HCT116 (cell line): ENCODE data around the gene A3GALT2. TPM values are rescaled to one million over a fixed set of nuclear protein-coding genes. Genes with fewer than 3 reads are reported as not detected.

ENCODE experiments used
- ATAC-seq: fragments of 200-7000 bp; cut with Tn5 transposase; 2 replicates; pipeline ENCODE4 v1.9.1; 2020; ENCODE audit warnings: mild to moderate bottlenecking, moderate library complexity
- BruUV-seq: library from RNA; stranded (reverse); fragments of 400-500 nt; replicated peaks from 2 replicates; lab custom pipeline; 2021; lab: Mats Ljungman, UMichigan
- CTCF ChIA-PET: fragments of 300-600 bp; sonication (Branson Sonifier 250); formaldehyde crosslinking; loops from one replicate; lab custom pipeline; 2021; ENCODE audit warnings: antibody characterized with exemption; lab: Charles Lee
- POLR2A ChIA-PET: fragments of 300-600, 350-600 bp; sonication (Branson Sonifier 250); formaldehyde crosslinking; loops from one replicate; lab custom pipeline; 2021; ENCODE audit warnings: antibody characterized with exemption; lab: Charles Lee
- RAD21 ChIA-PET, 2 experiments: fragments of 300-600 bp; sonication (Branson Sonifier 250); formaldehyde crosslinking; loops; one replicate each; lab custom pipeline; 2023; ENCODE audit warnings: low total read pairs in 2 of 2; ENCODE audit not compliant: uncharacterized antibody in 2 of 2, unreplicated experiment in 2 of 2, low non-redundant PET in 1 of 2; lab: Charles Lee
- DNase-seq: peaks from one replicate; pipeline ENCODE4 v3.0.0-alpha.2; 2010; ENCODE audit warnings: low read depth, low spot score
- H2AFZ ChIP-seq: fragments of 200-600 bp; shearing (Covaris generic), sonication (generic); 2 replicates; pipeline ENCODE4 v1.6.1; 2017; ENCODE audit warnings: low read depth, mixed run types, mixed read lengths, antibody characterized with exemption, low read length; ENCODE audit not compliant: poor library complexity, severe bottlenecking
- H3K27ac ChIP-seq: 2 replicates; pipeline ENCODE4 v1.5.1; 2012; ENCODE audit warnings: low read depth, low read length
- H3K27me3 ChIP-seq: fragments of 200-600 bp; sonication (generic); 2 replicates; pipeline ENCODE4 v1.6.1; 2016; ENCODE audit warnings: mixed run types, low read length, mixed read lengths; ENCODE audit not compliant: insufficient read depth
- H3K36me3 ChIP-seq, 2 experiments: fragments of 200-500 bp in 1 of 2; fragments of 200-600 bp in 1 of 2; sonication (Bioruptor generic) in 1 of 2; sonication (generic) in 1 of 2; 2 replicates each; pipeline versions ENCODE4 v1.5.1 to v1.6.1; 2014 to 2016; ENCODE audit warnings: low read length in 2 of 2, inconsistent platforms in 1 of 2, mixed read lengths in 1 of 2, mixed run types in 1 of 2; ENCODE audit not compliant: insufficient read depth in 2 of 2, control insufficient read depth in 1 of 2
- H3K4me1 ChIP-seq, 2 experiments: fragments of 200-600 bp in 1 of 2; sonication (generic) in 1 of 2; 2 replicates each; pipeline versions ENCODE4 v1.5.1 to v1.6.1; 2012 to 2017; ENCODE audit warnings: low read length in 2 of 2, inconsistent platforms in 1 of 2, mild to moderate bottlenecking in 1 of 2, mixed read lengths in 1 of 2, mixed run types in 1 of 2, moderate library complexity in 1 of 2; ENCODE audit not compliant: insufficient read depth in 2 of 2, control insufficient read depth in 1 of 2
- H3K4me2 ChIP-seq: fragments of 200-600 bp; sonication (generic); 2 replicates; pipeline ENCODE4 v1.6.1; 2017; ENCODE audit warnings: mixed run types, low read length, mixed read lengths
- H3K4me3 ChIP-seq, 2 experiments: fragments of 200-600 bp in 1 of 2; sonication (generic) in 1 of 2; replicated peaks in 1 of 2; 2 replicates each; pipeline ENCODE4 v1.5.1; 2011 to 2016; ENCODE audit warnings: low read length in 2 of 2, control low read depth in 1 of 2, low read depth in 1 of 2, mild to moderate bottlenecking in 1 of 2, mixed read lengths in 1 of 2, mixed run types in 1 of 2
- H3K79me2 ChIP-seq: fragments of 200-600 bp; sonication (generic); 2 replicates; pipeline ENCODE4 v1.6.1; 2017; ENCODE audit warnings: mild to moderate bottlenecking, mixed run types, low read length, moderate library complexity, mixed read lengths; ENCODE audit not compliant: insufficient read depth
- H3K9ac ChIP-seq: fragments of 200-600 bp; sonication (generic); 2 replicates; pipeline ENCODE4 v1.6.1; 2016; ENCODE audit warnings: low read length, mixed read lengths
- H3K9me2 ChIP-seq: fragments of 200-600 bp; sonication (generic), shearing (Covaris generic); 2 replicates; pipeline ENCODE4 v1.6.1; 2017; ENCODE audit warnings: mixed run types, mild to moderate bottlenecking, moderate library complexity; ENCODE audit not compliant: insufficient read depth
- H3K9me3 ChIP-seq, 2 experiments: fragments of 200-500 bp in 1 of 2; fragments of 200-600 bp in 1 of 2; sonication (Bioruptor generic) in 1 of 2; sonication (generic) in 1 of 2; 2 replicates each; pipeline ENCODE4 v1.6.1; 2014 to 2017; ENCODE audit warnings: low read length in 2 of 2, mixed read lengths in 2 of 2, inconsistent platforms in 1 of 2, low read depth in 1 of 2, mild to moderate bottlenecking in 1 of 2, mixed run types in 1 of 2, moderate library complexity in 1 of 2; ENCODE audit not compliant: control insufficient read depth in 1 of 2, insufficient read depth in 1 of 2
- H4K20me1 ChIP-seq: fragments of 200-600 bp; sonication (generic), shearing (Covaris generic); 2 replicates; pipeline ENCODE4 v1.6.1; 2017; ENCODE audit warnings: mixed run types, mild to moderate bottlenecking, moderate library complexity; ENCODE audit not compliant: insufficient read depth
- CBX3 ChIP-seq: IDR thresholded peaks from 2 replicates; pipeline ENCODE4 v1.6.1; 2012; ENCODE audit warnings: low read depth
- CEBPB ChIP-seq: IDR thresholded peaks from 2 replicates; pipeline ENCODE4 v1.6.1; 2012; ENCODE audit warnings: low read depth
- CTCF ChIP-seq, 3 experiments: fragments of 200-600 bp in 1 of 3; sonication (generic) in 1 of 3; IDR thresholded peaks in 2 of 3; conservative IDR thresholded peaks in 1 of 3; 2 replicates each; pipeline ENCODE4 v1.5.1; 2012 to 2017; ENCODE audit warnings: low read depth in 2 of 3, low read length in 2 of 3, antibody characterized with exemption in 1 of 3, borderline replicate concordance in 1 of 3, control low read depth in 1 of 3, mild to moderate bottlenecking in 1 of 3, mixed read lengths in 1 of 3, mixed run types in 1 of 3, moderate library complexity in 1 of 3; ENCODE audit not compliant: insufficient read depth in 1 of 3
- EGR1 ChIP-seq: IDR thresholded peaks from 2 replicates; pipeline ENCODE4 v1.6.1; 2012; ENCODE audit warnings: low read depth
- ELF1 ChIP-seq: IDR thresholded peaks from 2 replicates; pipeline ENCODE4 v1.6.1; 2012; ENCODE audit warnings: low read depth, borderline replicate concordance
- EZH2 ChIP-seq: fragments of 200-600 bp; sonication (generic); IDR thresholded peaks from 2 replicates; pipeline ENCODE4 v1.6.1; 2017; ENCODE audit warnings: antibody characterized with exemption, mixed run types
- FOSL1 ChIP-seq: IDR thresholded peaks from 2 replicates; pipeline ENCODE4 v1.6.1; 2012; ENCODE audit warnings: low read depth
- MAX ChIP-seq: IDR thresholded peaks from 2 replicates; pipeline ENCODE4 v1.6.1; 2012
- POLR2A ChIP-seq: IDR thresholded peaks from 2 replicates; pipeline ENCODE4 v1.7.0; 2011; ENCODE audit warnings: borderline replicate concordance; ENCODE audit not compliant: insufficient read depth, insufficient read length; ENCODE audit errors: extremely low read depth
- RAD21 ChIP-seq: IDR thresholded peaks from 2 replicates; pipeline ENCODE4 v1.6.1; 2012; ENCODE audit warnings: low read depth, mild to moderate bottlenecking
- REST ChIP-seq: IDR thresholded peaks from 2 replicates; pipeline ENCODE4 v1.6.1; 2012; ENCODE audit warnings: low read depth
- SP1 ChIP-seq: IDR thresholded peaks from 2 replicates; pipeline ENCODE4 v1.6.1; 2012; ENCODE audit warnings: low read depth
- SRF ChIP-seq: IDR thresholded peaks from 2 replicates; pipeline ENCODE4 v1.6.1; 2012; ENCODE audit warnings: low read depth
- TCF7L2 ChIP-seq: IDR thresholded peaks from 2 replicates; pipeline ENCODE4 v1.7.0; 2011; ENCODE audit warnings: borderline replicate concordance, inconsistent platforms; ENCODE audit not compliant: insufficient read depth, insufficient read length; ENCODE audit errors: extremely low read depth
- YY1 ChIP-seq: IDR thresholded peaks from 2 replicates; pipeline ENCODE4 v1.6.1; 2011; ENCODE audit warnings: low read length, low read depth, moderate library complexity, mild to moderate bottlenecking; ENCODE audit not compliant: insufficient replicate concordance; ENCODE audit errors: extremely low read depth
- ZBTB33 ChIP-seq: IDR thresholded peaks from 2 replicates; pipeline ENCODE4 v1.6.1; 2011; ENCODE audit warnings: mild to moderate bottlenecking, low read length, moderate library complexity; ENCODE audit not compliant: insufficient replicate concordance; ENCODE audit errors: extremely low read depth
- ZFX ChIP-seq: fragments of 450-650 bp; IDR thresholded peaks from 2 replicates; pipeline ENCODE4 v1.6.1; 2017
- ZNF274 ChIP-seq: fragments of 200-500 bp; sonication (Bioruptor generic); IDR thresholded peaks from 2 replicates; pipeline ENCODE4 v1.6.1; 2014; ENCODE audit warnings: mild to moderate bottlenecking, low read depth, low read length, inconsistent platforms
- intact Hi-C: fragments of 100-400 bp; cut with micrococcal nuclease; formaldehyde crosslinking; loops from 2 replicates; pipeline ENCODE4 v1.10.0; 2022
- total RNA-seq: library from RNA; stranded (reverse); gene quantifications from one replicate; pipeline ENCODE4 v1.2.1, GENCODE V29; 2021; ENCODE audit not compliant: unreplicated experiment

A3GALT2 gene
- total RNA-seq, 1 experiment from 2014 or later, result not detected

GRCh38 chr1:33314416-33314815 lies 6.5 kb downstream of the A3GALT2 start:
- H3K27me3 ChIP-seq, result no peaks in the 10 kb centered on the region
- CTCF ChIA-PET, result interaction anchor here (0.8 kb wide), 1 partner anchor 187 kb away, joined by 3 read pairs; no protein-coding TSS in a partner anchor
- no peaks in the 10 kb centered on the region for H3K9me3 ChIP-seq
- TF ChIP-seq EGR1 (no peak), MAX (no peak), ZBTB33 (no peak), SRF (no peak), RAD21 (no peak), SP1 (no peak), EZH2 (no peak), ZNF274 (no peak), ELF1 (no peak), POLR2A (no peak), FOSL1 (no peak), YY1 (no peak), REST (no peak), CEBPB (no peak), CBX3 (no peak), ZFX (no peak), TCF7L2 (no peak), CTCF (IDR thresholded peaks at IDR 0.05 in 2 of 3, conservative IDR thresholded peaks at IDR 0.05 in 1 of 3; ENCODE audit: borderline replicate concordance in 1 of 3, insufficient read depth in 1 of 3, low read depth in 2 of 3, low read length in 2 of 3) (no peak)
- TF ChIP-seq, all 23 proteins: peak for 0
- DNase-seq (no peak), ATAC-seq (no peak)
- ChIA-PET POLR2A (no interaction called here), RAD21 (no interaction called here)
- no peaks in the 10 kb centered on the region for H3K4me1 ChIP-seq
- BruUV-seq, result no TSS peak
- H3K36me3 ChIP-seq, result no peaks in the 10 kb centered on the region
- no peak overlapping the region for H3K4me2 ChIP-seq
- H3K79me2 ChIP-seq, result no peaks in the 10 kb centered on the region
- intact Hi-C loops, result no loop called here
- no peaks in the 10 kb centered on the region for H3K9me2 ChIP-seq
- no peak overlapping the region for H3K9ac ChIP-seq
- no peaks in the 10 kb centered on the region for H4K20me1 ChIP-seq
- no peak overlapping the region for H2AFZ ChIP-seq
- no peak overlapping the region for H3K27ac ChIP-seq
- H3K4me3 ChIP-seq, result no peak overlapping the region
